GM19238 (cell line): ENCODE measurements around the gene TMEM243.
"Not testable (repeated sequence)": the region's sequence is repeated elsewhere in the genome, so short reads cannot be mapped to it uniquely, and the experiment has no call there.

Source experiments
- DNase-seq: peaks from one replicate; pipeline ENCODE4 v3.0.0; 2011; ENCODE audit warnings: low spot score; ENCODE audit not compliant: insufficient read length

The TMEM243 gene

GRCh38 chr7:87212498-87212897 is 7.0 kb downstream of the TMEM243 start:
- no peak for DNase-seq

- no peak for DNase-seq
Measured at GRCh38 chr7:87210506-87210905, 9.0 kb downstream of the TMEM243 start.

GRCh38 chr7:87209295-87209924 is 10.1 kb downstream of the TMEM243 start:
- DNase-seq: no peak

- DNase-seq: no peak
Measured at GRCh38 chr7:87206361-87206760, 13.2 kb downstream of the TMEM243 start.

- DNase-seq: not testable (repeated sequence)
Measured at GRCh38 chr7:87205701-87206100, 13.8 kb downstream of the TMEM243 start.

- DNase-seq: no peak
Measured at GRCh38 chr7:87204933-87205332, 14.6 kb downstream of the TMEM243 start.

- DNase-seq: not testable (repeated sequence)
Measured at GRCh38 chr7:87203929-87204328, 15.6 kb downstream of the TMEM243 start.

- DNase-seq: no peak
Measured at GRCh38 chr7:87202705-87203104, 16.8 kb downstream of the TMEM243 start.

GRCh38 chr7:87202208-87202607 is 17.3 kb downstream of the TMEM243 start:
- no peak for DNase-seq

GRCh38 chr7:87199700-87200450 is 19.7 kb downstream of the TMEM243 start:
- DNase-seq: no peak

GRCh38 chr7:87199241-87199640 is 20.3 kb downstream of the TMEM243 start:
- DNase-seq: no peak

- no peak for DNase-seq
Measured at GRCh38 chr7:87193912-87194311, 25.6 kb downstream of the TMEM243 start.

GRCh38 chr7:87192784-87193487 is 26.6 kb downstream of the TMEM243 start:
- no peak for DNase-seq

- DNase-seq: no peak
Measured at GRCh38 chr7:87190783-87191182, 28.7 kb downstream of the TMEM243 start.

- DNase-seq: no peak
Measured at GRCh38 chr7:87188930-87189329, 30.6 kb downstream of the TMEM243 start.

GRCh38 chr7:87187120-87187519 is 32.4 kb downstream of the TMEM243 start:
- no peak for DNase-seq

GRCh38 chr7:87179180-87179579 is 40.4 kb downstream of the TMEM243 start:
- DNase-seq: no peak

GRCh38 chr7:87178320-87178719 is 41.2 kb downstream of the TMEM243 start:
- no peak for DNase-seq

- no peak for DNase-seq
Measured at GRCh38 chr7:87173471-87173870, 46.1 kb downstream of the TMEM243 start.

- DNase-seq: no peak
Measured at GRCh38 chr7:87171282-87171934, 48.1 kb downstream of the TMEM243 start.

- no peak for DNase-seq
Measured at GRCh38 chr7:87170828-87171227, 48.7 kb downstream of the TMEM243 start.

- no peak for DNase-seq
Measured at GRCh38 chr7:87164433-87164832, 55.1 kb downstream of the TMEM243 start.
